Esophagus muscularis mucosa (tissue), 4 donors: ENCODE data around the gene ZSWIM6.

Experiments used
- CTCF ChIP-seq, 3 experiments: fragments of 200-600 bp in 2 of 3; fragments of 450-650 bp in 1 of 3; sonication (generic) in 2 of 3; IDR thresholded peaks; one replicate each; pipeline ENCODE4 v1.5.1; 2017 to 2019; ENCODE audit warnings: antibody characterized with exemption in 3 of 3, mild to moderate bottlenecking in 2 of 3, moderate library complexity in 1 of 3
- EP300 ChIP-seq: sonication (generic); formaldehyde crosslinking; IDR thresholded peaks from one replicate; pipeline ENCODE4 v1.6.1; 2017; ENCODE audit warnings: antibody characterized with exemption
- POLR2A ChIP-seq: fragments of 450-650 bp; IDR thresholded peaks from one replicate; pipeline ENCODE4 v1.6.1; 2017; ENCODE audit warnings: antibody characterized with exemption, moderate library complexity, mild to moderate bottlenecking, low read depth
- POLR2AphosphoS5 ChIP-seq, 2 donors: sonication (generic); formaldehyde crosslinking; IDR thresholded peaks; one replicate each; pipeline ENCODE4 v1.6.1; 2017; ENCODE audit warnings: antibody characterized with exemption in 2 of 2

- TF ChIP-seq CTCF (IDR thresholded peaks at IDR 0.05): no peak
- no peak for TF ChIP-seq POLR2A
- no peak for TF ChIP-seq POLR2AphosphoS5 (IDR thresholded peaks at IDR 0.05)
- no peak for TF ChIP-seq EP300
These were observed 10.4 kb upstream of the ZSWIM6 start for GRCh38 chr5:61321669-61322068.
